ENCODE measurements around the gene NELL1.

DNA sequence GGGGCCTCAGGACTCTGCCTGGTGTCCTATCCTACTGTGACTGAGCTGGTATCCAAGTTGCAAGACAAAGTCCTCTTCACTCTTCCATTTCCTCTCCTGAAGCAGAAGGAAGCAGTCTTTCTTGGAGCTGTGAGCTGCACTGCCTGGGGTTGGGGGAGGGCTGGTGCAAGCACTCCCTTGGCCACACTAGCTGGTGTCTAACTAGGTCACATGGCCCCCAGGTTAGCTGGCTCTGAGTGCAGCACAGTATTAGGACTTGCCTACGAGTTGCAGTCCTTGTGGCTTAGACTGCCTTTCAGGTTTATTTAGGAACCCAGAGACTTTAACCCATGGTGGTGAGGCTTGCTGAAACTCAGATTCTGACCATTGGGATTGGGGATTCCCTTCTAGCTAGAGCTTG is 138.9 kb downstream of the NELL1 start:
- TF ChIP-seq, protein P1, sequence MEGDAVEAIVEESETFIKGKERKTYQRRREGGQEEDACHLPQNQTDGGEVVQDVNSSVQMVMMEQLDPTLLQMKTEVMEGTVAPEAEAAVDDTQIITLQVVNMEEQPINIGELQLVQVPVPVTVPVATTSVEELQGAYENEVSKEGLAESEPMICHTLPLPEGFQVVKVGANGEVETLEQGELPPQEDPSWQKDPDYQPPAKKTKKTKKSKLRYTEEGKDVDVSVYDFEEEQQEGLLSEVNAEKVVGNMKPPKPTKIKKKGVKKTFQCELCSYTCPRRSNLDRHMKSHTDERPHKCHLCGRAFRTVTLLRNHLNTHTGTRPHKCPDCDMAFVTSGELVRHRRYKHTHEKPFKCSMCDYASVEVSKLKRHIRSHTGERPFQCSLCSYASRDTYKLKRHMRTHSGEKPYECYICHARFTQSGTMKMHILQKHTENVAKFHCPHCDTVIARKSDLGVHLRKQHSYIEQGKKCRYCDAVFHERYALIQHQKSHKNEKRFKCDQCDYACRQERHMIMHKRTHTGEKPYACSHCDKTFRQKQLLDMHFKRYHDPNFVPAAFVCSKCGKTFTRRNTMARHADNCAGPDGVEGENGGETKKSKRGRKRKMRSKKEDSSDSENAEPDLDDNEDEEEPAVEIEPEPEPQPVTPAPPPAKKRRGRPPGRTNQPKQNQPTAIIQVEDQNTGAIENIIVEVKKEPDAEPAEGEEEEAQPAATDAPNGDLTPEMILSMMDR (IDR thresholded peaks at IDR 0.05; ENCODE audit: low read depth, low read length, poor library complexity, severe bottlenecking) = no peak
- no peak for TF ChIP-seq EZH2phosphoT487 (IDR thresholded peaks at IDR 0.05; ENCODE audit: borderline replicate concordance, low read length)
